K562 (cell line): ENCODE data around the gene SCFD2. TPM values are rescaled to one million over a fixed set of nuclear protein-coding genes. Genes with fewer than 3 reads are reported as not detected.
A peak's percentile ranks its signal among the peaks of the same experiment; 100 is the strongest.

ENCODE experiments used
- ATF7 ChIP-seq: fragments of 450-650 bp; IDR thresholded peaks from 2 replicates; pipeline ENCODE4 v1.7.1; 2014; ENCODE audit warnings: mild to moderate bottlenecking, moderate library complexity
- CHCHD3 ChIP-seq: fragments of 250-450 bp; sonication (Bioruptor Pico); IDR thresholded peaks from 2 replicates; pipeline ENCODE4 v2.1.2; 2022; ENCODE audit warnings: mild to moderate bottlenecking
- KLF13 ChIP-seq: fragments of 450-650 bp; IDR thresholded peaks from 2 replicates; pipeline ENCODE4 v1.6.1; 2016; ENCODE audit warnings: missing genetic modification characterization, low read depth, mild to moderate bottlenecking, missing compliant biosample characterization, moderate library complexity, borderline replicate concordance
- KLF16 ChIP-seq: IDR thresholded peaks from 2 replicates; pipeline ENCODE4 v1.6.1; 2016; ENCODE audit warnings: antibody characterized with exemption
- MEF2A ChIP-seq: IDR thresholded peaks from 2 replicates; pipeline ENCODE4 v1.6.1; 2011; ENCODE audit warnings: low read depth, mild to moderate bottlenecking, low read length, moderate library complexity; ENCODE audit not compliant: control insufficient read depth
- NFIC ChIP-seq: fragments of 450-650 bp; IDR thresholded peaks from 2 replicates; pipeline ENCODE4 v1.6.1; 2017; ENCODE audit warnings: mild to moderate bottlenecking, inconsistent platforms
- NR2C1 ChIP-seq, 2 experiments: fragments of 450-650 bp; IDR thresholded peaks; 2 replicates each; pipeline ENCODE4 v1.6.1; 2017; ENCODE audit warnings: mild to moderate bottlenecking in 2 of 2, antibody characterized with exemption in 1 of 2, inconsistent platforms in 1 of 2, missing compliant biosample characterization in 1 of 2, missing genetic modification characterization in 1 of 2
- RAD21 ChIP-seq, 2 experiments: fragments of 250-450 bp in 1 of 2; fragments of 450-650 bp in 1 of 2; sonication (Bioruptor Pico) in 1 of 2; formaldehyde crosslinking in 1 of 2; IDR thresholded peaks in 1 of 2; conservative IDR thresholded peaks in 1 of 2; 2 replicates each; pipeline versions ENCODE4 v1.4.0 to v1.8.0; 2020 to 2022; ENCODE audit warnings: mild to moderate bottlenecking in 2 of 2, moderate library complexity in 1 of 2
- REST ChIP-seq, 2 experiments: fragments of 450-650 bp; formaldehyde crosslinking in 1 of 2; IDR thresholded peaks; 2 replicates each; pipeline versions ENCODE4 v1.4.0 to v1.6.1; 2014 to 2020; ENCODE audit warnings: mild to moderate bottlenecking in 2 of 2, borderline replicate concordance in 1 of 2, low read depth in 1 of 2
- SNIP1 ChIP-seq: fragments of 450-650 bp; IDR thresholded peaks from 2 replicates; pipeline ENCODE4 v1.7.1; 2017; ENCODE audit warnings: low read depth, mild to moderate bottlenecking
- ZNF12 ChIP-seq: sonication (generic); formaldehyde crosslinking; IDR thresholded peaks from 2 replicates; pipeline ENCODE4 v1.4.0; 2020; ENCODE audit warnings: mild to moderate bottlenecking, missing genetic modification reagents
- ZNF609 ChIP-seq: sonication (generic); formaldehyde crosslinking; IDR thresholded peaks from 2 replicates; pipeline ENCODE4 v1.8.1; 2023; ENCODE audit warnings: missing genetic modification reagents, mild to moderate bottlenecking, borderline replicate concordance
- ZZZ3 ChIP-seq: fragments of 450-650 bp; IDR thresholded peaks from 2 replicates; pipeline ENCODE4 v1.6.1; 2016; ENCODE audit warnings: antibody characterized with exemption, mild to moderate bottlenecking, moderate library complexity
- polyA plus RNA-seq, 8 experiments: library from polyadenylated mRNA; depleted of rRNA in 4 of 8; stranded (reverse) in 5 of 8; unstranded in 3 of 8; fragments of >200 nt; fragmentation: Nextera tagmentation in 2 of 8; fragmentation: Illumina TruSeq in 1 of 8; extraction: Ambion mirVana in 2 of 8; extraction: Trizol in 1 of 8; gene quantifications; 2 replicates each; pipeline versions ENCODE4 v1.2.1 to v1.2.3, GENCODE V29; 2011 to 2014; ENCODE audit warnings: inconsistent platforms in 1 of 8, missing spikeins in 1 of 8
- total RNA-seq, 7 experiments: library from RNA; depleted of rRNA in 6 of 7; stranded (reverse); fragments of >200 nt in 6 of 7; fragmentation: Illumina TruSeq in 2 of 7; extraction: Trizol in 2 of 7; gene quantifications; 2 replicates each; pipeline versions ENCODE4 v1.2.1 to v1.2.3, GENCODE V29; 2011 to 2021; ENCODE audit warnings: low replicate concordance in 1 of 7

Gene SCFD2
- total and polyA plus RNA-seq, 9 of the 15 experiments (the other 6 are each of a cell fraction or from before 2014, with no cell fraction given), result 5.7 to 30.3 (median 22.8) TPM

GRCh38 chr4:53019485-53020382 lies 346.1 kb downstream of the SCFD2 start (continued):
- TF ChIP-seq REST (IDR thresholded peaks at IDR 0.05; ENCODE audit: borderline replicate concordance), result no peak
- no peak for TF ChIP-seq REST (CRISPR knock-in tag; IDR thresholded peaks at IDR 0.05; ENCODE audit: low read depth)
- peak; percentile 59 for TF ChIP-seq NFIC
- TF ChIP-seq MEF2A, result no peak
- TF ChIP-seq SNIP1, result no peak
- no peak for TF ChIP-seq ATF7
- no peak for TF ChIP-seq ZZZ3
- TF ChIP-seq KLF13 (tag), result no peak
- peak; percentile 37; the same call in 1 of the 2 replicates for TF ChIP-seq NR2C1 (IDR thresholded peaks at IDR 0.05)
- TF ChIP-seq NR2C1 (tag; IDR thresholded peaks at IDR 0.05), result peak; percentile 78
- no peak for TF ChIP-seq ZNF609 (CRISPR knock-in tag)
- TF ChIP-seq RAD21 (CRISPR knock-in tag; conservative IDR thresholded peaks at IDR 0.05 in 1 of 2, IDR thresholded peaks at IDR 0.05 in 1 of 2), result no peak
- no peak for TF ChIP-seq ZNF12 (CRISPR knock-in tag)
- TF ChIP-seq CHCHD3 (CRISPR knock-in tag), result no peak
- TF ChIP-seq KLF16, result peak; percentile 64
